ENCODE measurements around the gene SUCLG2. TPM values are rescaled to one million over a fixed set of nuclear protein-coding genes. Genes with fewer than 3 reads are reported as not detected.
A peak's percentile ranks its signal among the peaks of the same experiment; 100 is the strongest.

Gene SUCLG2
- polyA plus RNA-seq, 1 donor = 143 TPM

- no peaks in the 10 kb centered on the region for H3K27me3 ChIP-seq (ENCODE audit: control insufficient read depth, insufficient read depth, low read length)
- no peak for DNase-seq
- no CpG with 5 or more reads among the region's 3 CpGs for WGBS (ENCODE audit: insufficient coverage, low lambda C conversion rate)
- H3K4me1 ChIP-seq (ENCODE audit: control insufficient read depth, insufficient read depth, low read length) = peaks cover 2% of the 10 kb centered on the region
- peaks cover 7% of the 10 kb centered on the region for H3K36me3 ChIP-seq (ENCODE audit: control insufficient read depth, insufficient read depth, low read length)
- no peak overlapping the region for H3K4me3 ChIP-seq (ENCODE audit: low read length)
- no peaks in the 10 kb centered on the region for H3K9me3 ChIP-seq (ENCODE audit: control insufficient read depth, low read depth, low read length)
- no peak overlapping the region for H3K27ac ChIP-seq (ENCODE audit: low read length)
Observed at GRCh38 chr3:67641451-67641850, 13.0 kb downstream of the SUCLG2 start.

GRCh38 chr3:67640023-67640660, 14.3 kb downstream of the SUCLG2 start:
- H3K36me3 ChIP-seq (ENCODE audit: control insufficient read depth, insufficient read depth, low read length) = peaks cover 10% of the 10 kb centered on the region
- WGBS (ENCODE audit: insufficient coverage, low lambda C conversion rate) = 50% methylated on average over 1 of the region's 6 CpGs
- H3K27ac ChIP-seq (ENCODE audit: low read length) = no peak overlapping the region
- no peaks in the 10 kb centered on the region for H3K4me1 ChIP-seq (ENCODE audit: control insufficient read depth, insufficient read depth, low read length)
- H3K9me3 ChIP-seq (ENCODE audit: control insufficient read depth, low read depth, low read length) = no peaks in the 10 kb centered on the region
- no peaks in the 10 kb centered on the region for H3K27me3 ChIP-seq (ENCODE audit: control insufficient read depth, insufficient read depth, low read length)
- DNase-seq = no peak
- no peak overlapping the region for H3K4me3 ChIP-seq (ENCODE audit: low read length)

DNA sequence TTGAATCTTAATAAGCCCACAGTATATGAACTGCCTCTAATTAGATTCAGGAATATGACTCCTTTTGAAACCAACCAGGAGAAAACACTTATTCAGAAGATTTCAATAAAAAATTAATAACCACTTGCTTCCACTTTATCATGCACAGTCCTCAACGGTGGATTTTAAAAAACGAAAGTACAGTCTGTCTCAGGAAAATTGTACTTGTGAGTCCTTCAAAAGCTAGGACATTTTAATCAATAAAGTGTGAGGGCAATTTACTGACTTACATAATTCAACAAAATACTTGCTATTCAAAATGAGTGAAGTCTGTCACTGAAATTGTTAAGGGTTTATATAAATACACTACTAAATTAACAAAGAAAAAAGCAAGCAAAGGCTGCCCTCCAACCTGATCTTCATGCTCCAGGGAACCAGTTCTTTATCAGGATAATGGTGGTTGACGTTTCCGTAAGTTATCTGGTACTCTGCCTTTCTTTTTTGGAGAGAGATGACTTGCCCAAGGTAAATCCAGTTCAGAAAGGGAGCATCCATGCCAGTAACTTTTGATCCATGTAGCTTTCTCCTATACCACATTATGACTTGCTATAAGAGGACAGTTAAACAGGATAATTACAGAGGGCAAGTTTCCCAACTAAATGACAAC, 17.0 kb downstream of the SUCLG2 start:
- DNase-seq = no peak
- H3K9me3 ChIP-seq (ENCODE audit: control insufficient read depth, low read depth, low read length) = no peaks in the 10 kb centered on the region
- H3K27ac ChIP-seq (ENCODE audit: low read length) = no peak overlapping the region
- no peak overlapping the region for H3K4me3 ChIP-seq (ENCODE audit: low read length)
- 95% methylated on average over 4 of the region's 4 CpGs for WGBS (ENCODE audit: insufficient coverage, low lambda C conversion rate)
- H3K27me3 ChIP-seq (ENCODE audit: control insufficient read depth, insufficient read depth, low read length) = no peaks in the 10 kb centered on the region
- no peaks in the 10 kb centered on the region for H3K4me1 ChIP-seq (ENCODE audit: control insufficient read depth, insufficient read depth, low read length)
- H3K36me3 ChIP-seq (ENCODE audit: control insufficient read depth, insufficient read depth, low read length) = peaks cover 7% of the 10 kb centered on the region

DNA sequence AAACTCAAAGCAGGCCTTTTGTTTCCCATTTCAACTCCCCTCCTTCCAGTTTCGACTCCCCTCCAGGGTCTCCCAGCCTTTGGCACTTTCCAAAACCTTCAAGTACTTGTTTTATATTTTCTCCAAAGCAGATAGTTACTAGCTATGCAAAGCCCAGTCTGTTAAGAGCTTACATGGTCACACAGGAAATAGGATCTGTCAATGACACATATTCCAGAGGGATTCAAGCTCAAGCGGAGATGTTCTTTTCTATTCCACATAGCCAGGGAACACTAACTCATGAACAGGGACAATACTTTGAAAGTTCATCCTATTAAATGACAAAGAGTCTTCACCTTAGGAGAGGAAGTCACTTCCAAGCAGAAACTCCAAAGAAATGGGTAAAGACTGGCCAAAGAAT, 18.6 kb downstream of the SUCLG2 start:
- Histone ChIP-seq H3K4me3 (ENCODE audit: low read length) (no peak overlapping the region), H3K27me3 (ENCODE audit: control insufficient read depth, insufficient read depth, low read length) (no peaks in the 10 kb centered on the region), H3K9me3 (ENCODE audit: control insufficient read depth, low read depth, low read length) (no peaks in the 10 kb centered on the region), H3K4me1 (ENCODE audit: control insufficient read depth, insufficient read depth, low read length) (no peaks in the 10 kb centered on the region), H3K27ac (ENCODE audit: low read length) (no peak overlapping the region), H3K36me3 (ENCODE audit: control insufficient read depth, insufficient read depth, low read length) (peaks cover 7% of the 10 kb centered on the region)
- DNase-seq = no peak
- WGBS (ENCODE audit: insufficient coverage, low lambda C conversion rate) = 100% methylated on average over 1 of the region's 2 CpGs

- no peaks in the 10 kb centered on the region for H3K4me1 ChIP-seq (ENCODE audit: control insufficient read depth, insufficient read depth, low read length)
- H3K4me3 ChIP-seq (ENCODE audit: low read length) = no peak overlapping the region
- H3K27ac ChIP-seq (ENCODE audit: low read length) = no peak overlapping the region
Observed at GRCh38 chr3:67635257-67635656, 19.2 kb downstream of the SUCLG2 start.

DNA sequence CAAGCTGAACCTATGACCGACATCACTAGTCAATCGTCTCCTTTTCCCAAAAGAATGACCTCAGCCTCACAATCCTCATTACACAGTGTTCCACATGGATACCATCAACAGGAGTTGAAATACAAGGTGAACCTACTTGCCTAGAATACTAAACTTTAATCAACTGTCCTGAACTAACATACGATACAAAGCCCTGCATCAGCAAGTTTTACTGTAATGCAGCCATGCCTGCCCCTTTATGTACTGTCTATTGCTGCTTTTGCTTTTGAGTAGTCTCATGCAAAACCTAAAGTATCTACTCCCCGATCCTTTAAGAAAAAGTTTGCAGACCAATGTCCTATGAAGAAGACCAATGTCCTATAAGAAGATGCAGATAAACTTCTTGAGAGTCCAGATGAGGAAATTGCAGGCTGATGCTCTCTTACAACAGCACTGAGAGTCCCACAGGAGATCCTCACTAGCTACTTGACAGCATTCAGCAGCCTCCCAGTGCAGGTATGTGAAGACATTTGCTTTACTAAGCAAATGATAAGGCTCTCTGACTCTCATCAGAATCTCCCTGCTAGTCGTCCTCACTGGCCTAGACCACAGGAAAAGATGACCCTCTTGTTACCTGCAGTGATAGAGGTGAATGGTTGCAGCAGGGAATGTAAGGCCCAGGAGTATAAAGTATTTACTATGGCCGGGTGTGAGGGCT, 23.6 kb downstream of the SUCLG2 start:
- DNase-seq = no peak
- no CpG with 5 or more reads among the region's 6 CpGs for WGBS (ENCODE audit: insufficient coverage, low lambda C conversion rate)
- Histone ChIP-seq H3K36me3 (ENCODE audit: control insufficient read depth, insufficient read depth, low read length) (peaks cover 5% of the 10 kb centered on the region), H3K27ac (ENCODE audit: low read length) (no peak overlapping the region), H3K9me3 (ENCODE audit: control insufficient read depth, low read depth, low read length) (no peaks in the 10 kb centered on the region), H3K27me3 (ENCODE audit: control insufficient read depth, insufficient read depth, low read length) (no peaks in the 10 kb centered on the region), H3K4me3 (ENCODE audit: low read length) (no peak overlapping the region), H3K4me1 (ENCODE audit: control insufficient read depth, insufficient read depth, low read length) (no peaks in the 10 kb centered on the region)

More at GRCh38 chr3:67635257-67635656, 19.2 kb downstream of the SUCLG2 start:
- no peak for DNase-seq
- Histone ChIP-seq H3K9me3 (ENCODE audit: control insufficient read depth, low read depth, low read length) (no peaks in the 10 kb centered on the region), H3K36me3 (ENCODE audit: control insufficient read depth, insufficient read depth, low read length) (peaks cover 7% of the 10 kb centered on the region), H3K27me3 (ENCODE audit: control insufficient read depth, insufficient read depth, low read length) (no peaks in the 10 kb centered on the region)

DNA sequence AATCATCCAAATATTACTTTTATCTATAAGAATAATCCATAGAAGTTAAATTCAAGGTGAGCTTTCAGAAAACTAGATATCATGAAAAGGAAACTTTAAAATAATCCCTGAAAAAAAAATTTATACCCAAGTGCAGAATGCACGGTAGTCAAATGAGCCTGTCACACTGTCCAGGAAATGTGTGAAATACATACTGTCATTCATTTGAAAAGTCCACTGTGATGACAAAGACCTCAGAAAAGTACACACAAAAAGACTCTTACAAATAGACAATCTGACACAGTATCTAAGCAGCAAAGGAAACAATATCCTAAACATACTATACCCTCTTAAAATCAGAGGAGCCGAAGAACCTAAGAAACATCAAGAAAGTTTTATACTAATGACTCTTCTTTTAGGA, 29.7 kb downstream of the SUCLG2 start:
- H3K27me3 ChIP-seq (ENCODE audit: control insufficient read depth, insufficient read depth, low read length) = no peaks in the 10 kb centered on the region
- no peak overlapping the region for H3K4me3 ChIP-seq (ENCODE audit: low read length)
- 100% methylated on average over 1 of the region's 2 CpGs for WGBS (ENCODE audit: insufficient coverage, low lambda C conversion rate)
- H3K36me3 ChIP-seq (ENCODE audit: control insufficient read depth, insufficient read depth, low read length) = peaks cover 5% of the 10 kb centered on the region
- H3K9me3 ChIP-seq (ENCODE audit: control insufficient read depth, low read depth, low read length) = no peaks in the 10 kb centered on the region
- H3K4me1 ChIP-seq (ENCODE audit: control insufficient read depth, insufficient read depth, low read length) = peaks cover 4% of the 10 kb centered on the region
- no peak overlapping the region for H3K27ac ChIP-seq (ENCODE audit: low read length)
- DNase-seq = no peak

DNA sequence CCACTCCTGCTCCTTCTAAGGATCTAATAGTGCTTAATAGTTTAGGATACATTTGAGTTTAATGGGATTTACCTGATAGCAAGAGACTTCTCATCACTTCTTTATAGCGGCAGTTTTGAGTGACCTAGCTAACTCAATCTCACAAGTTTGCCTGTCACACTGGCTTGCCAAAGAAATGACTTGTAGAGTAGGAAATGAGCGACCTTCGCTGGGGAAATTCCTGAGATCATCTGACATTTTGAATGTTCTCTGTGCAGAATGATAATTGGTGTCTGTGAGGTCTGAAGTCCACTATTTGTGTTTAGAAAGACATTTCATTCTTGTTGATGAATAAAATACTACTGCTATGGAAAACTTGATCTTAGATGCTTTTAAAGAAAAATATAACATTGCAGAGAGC, 30.3 kb downstream of the SUCLG2 start:
- H3K27ac ChIP-seq (ENCODE audit: low read length) = no peak overlapping the region
- DNase-seq = peak in 1 of 2 donors; percentile 7
- WGBS (ENCODE audit: insufficient coverage, low lambda C conversion rate) = no CpG with 5 or more reads among the region's 3 CpGs
- peaks cover 9% of the 10 kb centered on the region for H3K36me3 ChIP-seq (ENCODE audit: control insufficient read depth, insufficient read depth, low read length)
- H3K4me1 ChIP-seq (ENCODE audit: control insufficient read depth, insufficient read depth, low read length) = peaks cover 4% of the 10 kb centered on the region
- no peaks in the 10 kb centered on the region for H3K9me3 ChIP-seq (ENCODE audit: control insufficient read depth, low read depth, low read length)
- no peak overlapping the region for H3K4me3 ChIP-seq (ENCODE audit: low read length)
- H3K27me3 ChIP-seq (ENCODE audit: control insufficient read depth, insufficient read depth, low read length) = no peaks in the 10 kb centered on the region

- DNase-seq = no peak
- WGBS (ENCODE audit: insufficient coverage, low lambda C conversion rate) = no CpG with 5 or more reads among the region's 2 CpGs
Observed at GRCh38 chr3:67622652-67623051, 31.8 kb downstream of the SUCLG2 start.

GRCh38 chr3:67620869-67621268, 33.5 kb downstream of the SUCLG2 start:
- no peaks in the 10 kb centered on the region for H3K27me3 ChIP-seq (ENCODE audit: control insufficient read depth, insufficient read depth, low read length)
- no peak overlapping the region for H3K4me3 ChIP-seq (ENCODE audit: low read length)
- peaks cover 26% of the 10 kb centered on the region for H3K36me3 ChIP-seq (ENCODE audit: control insufficient read depth, insufficient read depth, low read length)
- H3K9me3 ChIP-seq (ENCODE audit: control insufficient read depth, low read depth, low read length) = no peaks in the 10 kb centered on the region
- no peak for DNase-seq
- WGBS (ENCODE audit: insufficient coverage, low lambda C conversion rate) = 80% methylated on average over 1 of the region's 1 CpG
- H3K27ac ChIP-seq (ENCODE audit: low read length) = no peak overlapping the region
- peaks cover 4% of the 10 kb centered on the region for H3K4me1 ChIP-seq (ENCODE audit: control insufficient read depth, insufficient read depth, low read length)

More at GRCh38 chr3:67622652-67623051, 31.8 kb downstream of the SUCLG2 start:
- Histone ChIP-seq H3K4me3 (ENCODE audit: low read length) (no peak overlapping the region), H3K36me3 (ENCODE audit: control insufficient read depth, insufficient read depth, low read length) (peaks cover 15% of the 10 kb centered on the region), H3K27me3 (ENCODE audit: control insufficient read depth, insufficient read depth, low read length) (no peaks in the 10 kb centered on the region), H3K4me1 (ENCODE audit: control insufficient read depth, insufficient read depth, low read length) (peaks cover 4% of the 10 kb centered on the region), H3K9me3 (ENCODE audit: control insufficient read depth, low read depth, low read length) (no peaks in the 10 kb centered on the region), H3K27ac (ENCODE audit: low read length) (no peak overlapping the region)
